ENCODE results near the gene RETREG2.
A peak's percentile ranks its signal among the peaks of the same experiment; 100 is the strongest.

DNA sequence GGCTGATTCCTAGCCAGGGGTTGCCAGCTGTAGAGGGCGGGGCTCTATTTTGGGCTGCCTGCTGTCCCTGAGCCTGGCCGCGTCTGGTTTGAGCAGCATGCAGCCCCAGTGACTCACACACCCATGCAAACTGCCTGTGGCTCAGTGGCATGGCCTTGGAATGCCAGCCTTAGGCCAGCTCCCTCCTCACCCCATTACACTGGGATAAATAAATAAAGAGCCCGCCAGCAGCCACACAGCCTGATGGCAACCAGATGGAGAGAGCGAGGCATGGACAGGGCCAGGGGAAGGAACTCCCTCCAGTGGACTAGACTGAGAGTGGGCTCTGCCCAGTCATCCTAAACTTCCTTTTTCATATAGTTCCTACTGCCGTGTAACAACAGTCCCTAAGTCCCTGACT is 35.7 kb upstream of the RETREG2 start:
- TF ChIP-seq CEBPB (IDR thresholded peaks at IDR 0.05; ENCODE audit: low read depth, low read length) = no peak
- TF ChIP-seq, protein P1, sequence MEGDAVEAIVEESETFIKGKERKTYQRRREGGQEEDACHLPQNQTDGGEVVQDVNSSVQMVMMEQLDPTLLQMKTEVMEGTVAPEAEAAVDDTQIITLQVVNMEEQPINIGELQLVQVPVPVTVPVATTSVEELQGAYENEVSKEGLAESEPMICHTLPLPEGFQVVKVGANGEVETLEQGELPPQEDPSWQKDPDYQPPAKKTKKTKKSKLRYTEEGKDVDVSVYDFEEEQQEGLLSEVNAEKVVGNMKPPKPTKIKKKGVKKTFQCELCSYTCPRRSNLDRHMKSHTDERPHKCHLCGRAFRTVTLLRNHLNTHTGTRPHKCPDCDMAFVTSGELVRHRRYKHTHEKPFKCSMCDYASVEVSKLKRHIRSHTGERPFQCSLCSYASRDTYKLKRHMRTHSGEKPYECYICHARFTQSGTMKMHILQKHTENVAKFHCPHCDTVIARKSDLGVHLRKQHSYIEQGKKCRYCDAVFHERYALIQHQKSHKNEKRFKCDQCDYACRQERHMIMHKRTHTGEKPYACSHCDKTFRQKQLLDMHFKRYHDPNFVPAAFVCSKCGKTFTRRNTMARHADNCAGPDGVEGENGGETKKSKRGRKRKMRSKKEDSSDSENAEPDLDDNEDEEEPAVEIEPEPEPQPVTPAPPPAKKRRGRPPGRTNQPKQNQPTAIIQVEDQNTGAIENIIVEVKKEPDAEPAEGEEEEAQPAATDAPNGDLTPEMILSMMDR (conservative IDR thresholded peaks at IDR 0.05; ENCODE audit: low read depth, low read length) = peak; percentile 33; the same call in 1 of the 2 replicates

Data from IMR-90 (cell line).